PC-3 (cell line): Measurements from ENCODE around the gene ARHGAP26. TPM values are rescaled to one million over a fixed set of nuclear protein-coding genes. Genes with fewer than 3 reads are reported as not detected.
A peak's percentile ranks its signal among the peaks of the same experiment; 100 is the strongest.

Source experiments
- ATAC-seq: fragments of 200-7000 bp; cut with Tn5 transposase; 2 replicates; pipeline ENCODE4 v1.9.1; 2020; ENCODE audit warnings: mild to moderate bottlenecking, moderate library complexity
- BruUV-seq: library from RNA; stranded (reverse); fragments of 400-500 nt; replicated peaks from 2 replicates; lab custom pipeline; 2021; lab: Mats Ljungman, UMichigan
- CTCF ChIA-PET: fragments of 300-600 bp; sonication (Branson Sonifier 250); formaldehyde crosslinking; loops from one replicate; lab custom pipeline; 2022; ENCODE audit warnings: antibody characterized with exemption; lab: Charles Lee
- POLR2A ChIA-PET: fragments of 300-600 bp; sonication (Branson Sonifier 250); formaldehyde crosslinking; loops from one replicate; lab custom pipeline; 2022; ENCODE audit warnings: antibody characterized with exemption; ENCODE audit not compliant: unreplicated experiment; lab: Charles Lee
- DNase-seq: peaks from one replicate; pipeline ENCODE4 v3.0.0-alpha.2; 2015
- H2AFZ ChIP-seq: fragments of 300-600 bp; sonication (generic); 2 replicates; pipeline ENCODE4 v1.6.0; 2016; ENCODE audit warnings: antibody characterized with exemption, low read length
- H3F3A ChIP-seq: fragments of 300-600 bp; sonication (generic); one replicate; pipeline ENCODE4 v1.6.0; 2017; ENCODE audit warnings: antibody characterized with exemption, low read length, control low read depth, mild to moderate bottlenecking; ENCODE audit not compliant: unreplicated experiment
- H3K27ac ChIP-seq: fragments of 300-600 bp; sonication (generic); 2 replicates; pipeline ENCODE4 v1.5.1; 2016; ENCODE audit warnings: mild to moderate bottlenecking, low read length
- H3K27me3 ChIP-seq: fragments of 300-600 bp; sonication (generic); 2 replicates; pipeline ENCODE4 v1.6.1; 2016; ENCODE audit warnings: low read length, mixed read lengths
- H3K36me3 ChIP-seq: fragments of 300-600 bp; sonication (generic); 2 replicates; pipeline ENCODE4 v1.6.1; 2016; ENCODE audit warnings: low read depth, mixed run types, low read length, mixed read lengths
- H3K4me1 ChIP-seq: fragments of 300-600 bp; sonication (generic); 2 replicates; pipeline ENCODE4 v1.5.1; 2016; ENCODE audit warnings: low read length; ENCODE audit not compliant: insufficient read depth
- H3K4me2 ChIP-seq: fragments of 300-600 bp; sonication (generic); 2 replicates; pipeline ENCODE4 v1.6.0; 2016; ENCODE audit warnings: low read length
- H3K4me3 ChIP-seq: fragments of 300-600 bp; sonication (generic); 2 replicates; pipeline ENCODE4 v1.5.1; 2016; ENCODE audit warnings: mild to moderate bottlenecking, low read length, mixed read lengths
- H3K79me2 ChIP-seq: fragments of 300-600 bp; sonication (generic); 2 replicates; pipeline ENCODE4 v1.6.1; 2017; ENCODE audit warnings: low read length, mixed read lengths
- H3K9ac ChIP-seq: fragments of 300-600 bp; sonication (generic); 2 replicates; pipeline ENCODE4 v1.6.0; 2016; ENCODE audit warnings: mild to moderate bottlenecking, low read length
- H3K9me2 ChIP-seq: fragments of 300-600 bp; sonication (generic); replicated peaks from 2 replicates; pipeline ENCODE4 v1.6.1; 2016; ENCODE audit warnings: mixed run types, low read length, mixed read lengths
- H3K9me3 ChIP-seq: fragments of 300-600 bp; sonication (generic); 2 replicates; pipeline ENCODE4 v1.6.1; 2016; ENCODE audit warnings: low read length, mixed read lengths
- H4K20me1 ChIP-seq: fragments of 300-600 bp; sonication (generic); 2 replicates; pipeline ENCODE4 v1.6.1; 2016; ENCODE audit warnings: low read length, mixed read lengths
- EZH2 ChIP-seq: fragments of 300-600 bp; sonication (generic); IDR thresholded peaks from one replicate; pipeline ENCODE4 v1.6.1; 2017; ENCODE audit warnings: antibody characterized with exemption, mild to moderate bottlenecking, low read length; ENCODE audit not compliant: unreplicated experiment
- EZH2phosphoT487 ChIP-seq: fragments of 300-600 bp; sonication (generic); IDR thresholded peaks from 2 replicates; pipeline ENCODE4 v1.6.1; 2018; ENCODE audit warnings: mild to moderate bottlenecking, antibody characterized with exemption, low read length, borderline replicate concordance
- intact Hi-C: fragments of 100-400 bp; cut with micrococcal nuclease; formaldehyde crosslinking; loops from 2 replicates; pipeline ENCODE4 v1.9.0; 2023
- total RNA-seq: library from RNA; depleted of rRNA; stranded (reverse); fragments of >200 nt; gene quantifications from 2 replicates; pipeline ENCODE4 v1.2.3, GENCODE V29; 2014
- TF ChIP-seq, protein P1 (sequence below): fragments of 300-600 bp; sonication (generic); conservative IDR thresholded peaks from 2 replicates; pipeline ENCODE4 v1.5.1; 2017; ENCODE audit warnings: antibody characterized with exemption, low read depth, mild to moderate bottlenecking, low read length

Gene ARHGAP26
- total RNA-seq, 1 experiment from 2014 or later: 11.7 TPM

GRCh38 chr5:143244990-143245389 is 474.8 kb downstream of the ARHGAP26 start:
- H3K9me2 ChIP-seq: no peaks in the 10 kb centered on the region
- no peaks in the 10 kb centered on the region for H3F3A ChIP-seq
- intact Hi-C loops: loop anchor here (2.0 kb wide), 3 partner anchors 58 to 158 kb away; partner anchors contain the start of gene NR3C1
- ChIA-PET CTCF (no interaction called here), POLR2A (interaction anchor here (0.5 kb wide), 1 partner anchor 813 kb away, joined by 4 read pairs; no protein-coding TSS in a partner anchor)
- H3K27ac ChIP-seq: peak overlapping the region; percentile 99
- no TSS peak for BruUV-seq
- H2AFZ ChIP-seq: no peak overlapping the region
- peak overlapping the region; percentile 76 for H3K4me2 ChIP-seq
- no peaks in the 10 kb centered on the region for H3K27me3 ChIP-seq
- peaks cover 67% of the 10 kb centered on the region for H3K4me1 ChIP-seq
- H3K9me3 ChIP-seq: no peaks in the 10 kb centered on the region
- no peaks in the 10 kb centered on the region for H3K36me3 ChIP-seq
- TF ChIP-seq EZH2: no peak
- no peak for TF ChIP-seq EZH2phosphoT487
- TF ChIP-seq, protein P1, sequence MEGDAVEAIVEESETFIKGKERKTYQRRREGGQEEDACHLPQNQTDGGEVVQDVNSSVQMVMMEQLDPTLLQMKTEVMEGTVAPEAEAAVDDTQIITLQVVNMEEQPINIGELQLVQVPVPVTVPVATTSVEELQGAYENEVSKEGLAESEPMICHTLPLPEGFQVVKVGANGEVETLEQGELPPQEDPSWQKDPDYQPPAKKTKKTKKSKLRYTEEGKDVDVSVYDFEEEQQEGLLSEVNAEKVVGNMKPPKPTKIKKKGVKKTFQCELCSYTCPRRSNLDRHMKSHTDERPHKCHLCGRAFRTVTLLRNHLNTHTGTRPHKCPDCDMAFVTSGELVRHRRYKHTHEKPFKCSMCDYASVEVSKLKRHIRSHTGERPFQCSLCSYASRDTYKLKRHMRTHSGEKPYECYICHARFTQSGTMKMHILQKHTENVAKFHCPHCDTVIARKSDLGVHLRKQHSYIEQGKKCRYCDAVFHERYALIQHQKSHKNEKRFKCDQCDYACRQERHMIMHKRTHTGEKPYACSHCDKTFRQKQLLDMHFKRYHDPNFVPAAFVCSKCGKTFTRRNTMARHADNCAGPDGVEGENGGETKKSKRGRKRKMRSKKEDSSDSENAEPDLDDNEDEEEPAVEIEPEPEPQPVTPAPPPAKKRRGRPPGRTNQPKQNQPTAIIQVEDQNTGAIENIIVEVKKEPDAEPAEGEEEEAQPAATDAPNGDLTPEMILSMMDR: no peak
- ATAC-seq (no peak), DNase-seq (peak; percentile 9)
- H3K4me3 ChIP-seq: peak overlapping the region; percentile 47; the same call in 1 of the 2 replicates
- peak overlapping the region; percentile 82 for H3K9ac ChIP-seq
- H3K79me2 ChIP-seq: 0 out of 2 replicates have a peak, but pooled peaks cover 6% of the 10 kb centered on the region
- H4K20me1 ChIP-seq: no peaks in the 10 kb centered on the region

- peak overlapping the region; percentile 82 for H3K9ac ChIP-seq
- H4K20me1 ChIP-seq: no peaks in the 10 kb centered on the region
- no peaks in the 10 kb centered on the region for H3K27me3 ChIP-seq
- peak overlapping the region; percentile 76 for H3K4me2 ChIP-seq
- H3K9me2 ChIP-seq: no peaks in the 10 kb centered on the region
- no peaks in the 10 kb centered on the region for H3K36me3 ChIP-seq
- peak overlapping the region; percentile 99 for H3K27ac ChIP-seq
- DNase-seq (peak; percentile 94), ATAC-seq (peak; percentile 59)
- intact Hi-C loops: loop anchor here (2.0 kb wide), 3 partner anchors 57 to 157 kb away; partner anchors contain the start of gene NR3C1
- H2AFZ ChIP-seq: peak overlapping the region; percentile 63
- H3K4me3 ChIP-seq: peak overlapping the region; percentile 46
- H3F3A ChIP-seq: no peaks in the 10 kb centered on the region
- no peak for TF ChIP-seq EZH2phosphoT487
- TF ChIP-seq, protein P1: no peak
- no peak for TF ChIP-seq EZH2
- peaks cover 72% of the 10 kb centered on the region for H3K4me1 ChIP-seq
- 0 out of 2 replicates have a peak, but pooled peaks cover 6% of the 10 kb centered on the region for H3K79me2 ChIP-seq
- POLR2A ChIA-PET: interaction anchor here (0.6 kb wide), 2 partner anchors 318 to 602 kb away, joined by 3 to 4 read pairs; no protein-coding TSS in a partner anchor
- H3K9me3 ChIP-seq: no peaks in the 10 kb centered on the region
- CTCF ChIA-PET: interaction anchor here (1.2 kb wide), 1 partner anchor 157 kb away, joined by 3 read pairs; the partner anchor contains the start of gene NR3C1
- no TSS peak for BruUV-seq
Observed at GRCh38 chr5:143245929-143246561, 475.9 kb downstream of the ARHGAP26 start.
